Thymus (tissue), 11 donors: ENCODE measurements around the gene DUSP1. TPM values are rescaled to one million over a fixed set of nuclear protein-coding genes. Genes with fewer than 3 reads are reported as not detected.

Experiments
- DNase-seq, 9 donors: peaks; one replicate each; pipeline ENCODE4 v3.0.0-alpha.2; 2013; ENCODE audit warnings: low spot score in 9 of 9, low read depth in 6 of 9, missing footprints in 1 of 9
- H3K27ac ChIP-seq, 2 donors: one replicate each; pipeline ENCODE4 v1.5.1; 2013; ENCODE audit warnings: control low read depth in 1 of 2, low read depth in 1 of 2, low read length in 1 of 2, mild to moderate bottlenecking in 1 of 2, moderate library complexity in 1 of 2
- H3K27me3 ChIP-seq, 2 donors: one replicate each; pipeline ENCODE4 v1.5.1; 2013; ENCODE audit warnings: low read length in 1 of 2; ENCODE audit not compliant: control insufficient read depth in 2 of 2, insufficient read depth in 1 of 2
- H3K36me3 ChIP-seq, 2 donors: one replicate each; pipeline ENCODE4 v1.5.1; 2013; ENCODE audit warnings: low read length in 1 of 2, mild to moderate bottlenecking in 1 of 2, moderate library complexity in 1 of 2; ENCODE audit not compliant: control insufficient read depth in 2 of 2, insufficient read depth in 2 of 2
- H3K4me1 ChIP-seq, 2 donors: one replicate each; pipeline ENCODE4 v1.5.1; 2013; ENCODE audit warnings: low read length in 2 of 2; ENCODE audit not compliant: control insufficient read depth in 2 of 2, insufficient read depth in 2 of 2
- H3K4me3 ChIP-seq, 2 donors: one replicate each; pipeline ENCODE4 v1.5.1; 2013; ENCODE audit warnings: low read length in 2 of 2, control low read depth in 1 of 2, mild to moderate bottlenecking in 1 of 2
- H3K9me3 ChIP-seq, 2 donors: one replicate each; pipeline ENCODE4 v1.5.1; 2013; ENCODE audit warnings: low read length in 1 of 2, mild to moderate bottlenecking in 1 of 2; ENCODE audit not compliant: control insufficient read depth in 2 of 2, insufficient read depth in 1 of 2
- WGBS: extraction: QIAGEN DNeasy Blood & Tissue Kit; methylation state at CpG from one replicate; pipeline ENCODE4 v1.1.7; 2013; 5-methylcytosine and 5-hydroxymethylcytosine counted together
- polyA plus RNA-seq: library from polyadenylated mRNA; stranded (reverse); fragments of 200-250 nt; gene quantifications from one replicate; pipeline ENCODE4 v1.2.3, GENCODE V29; 2013
- total RNA-seq: library from RNA; stranded (reverse); fragments of 120-200 nt; gene quantifications from one replicate; pipeline ENCODE4 v1.2.4, GENCODE V29; 2013
- donor health status: healthy.

The DUSP1 gene
- total and polyA plus RNA-seq, 2 donors = 54.1 to 272 TPM

DNA sequence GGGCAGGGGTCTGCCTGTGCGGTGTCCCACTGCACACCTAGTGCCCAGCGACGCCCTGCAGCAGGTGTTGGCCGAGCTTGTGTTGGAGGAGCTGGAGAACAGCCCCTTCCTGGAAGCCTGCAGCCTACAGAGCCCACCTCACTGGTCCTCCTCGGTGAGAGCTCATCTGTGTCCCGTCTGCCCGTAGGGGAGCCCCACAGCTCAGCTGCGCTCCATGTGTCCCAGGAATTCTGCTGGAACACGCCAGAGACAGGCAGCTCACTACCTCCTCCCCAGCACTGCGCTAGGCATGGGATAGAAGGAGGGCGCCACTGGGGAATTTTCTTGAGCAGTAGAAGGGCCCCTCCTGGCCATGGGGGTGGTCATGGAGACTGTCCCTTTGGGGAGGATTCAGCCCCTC lies 44.0 kb downstream of the DUSP1 start:
- WGBS = 97% methylated on average over 11 of the region's 11 CpGs
- no peaks in the 10 kb centered on the region for H3K9me3 ChIP-seq
- no peak for DNase-seq

DNA sequence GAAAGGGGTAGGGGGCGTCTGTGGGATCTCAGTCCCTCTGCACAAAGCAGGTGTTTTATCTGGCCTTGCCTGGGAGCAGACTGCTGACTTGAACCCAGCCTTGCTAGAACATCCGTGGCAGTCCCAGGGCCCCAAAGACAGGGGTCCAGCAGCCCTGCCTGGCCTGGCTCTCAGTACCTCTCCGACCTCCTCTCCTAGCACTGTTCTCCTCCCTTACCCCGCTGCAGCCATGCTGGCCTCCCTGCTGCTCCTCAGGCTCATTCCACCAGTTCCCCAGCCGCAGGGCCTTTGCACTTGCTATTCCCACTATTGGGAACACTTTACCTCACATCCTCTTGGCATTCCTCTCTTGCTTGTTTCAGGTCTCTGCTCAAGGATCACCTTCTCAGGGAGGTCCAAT lies 45.2 kb downstream of the DUSP1 start:
- Histone ChIP-seq H3K4me1 (peaks cover 0 to 16% of the 10 kb centered on the region in 2 donors), H3K36me3 (no peaks in the 10 kb centered on the region), H3K27me3 (no peaks in the 10 kb centered on the region), H3K27ac (no peak overlapping the region), H3K9me3 (no peaks in the 10 kb centered on the region), H3K4me3 (no peak overlapping the region)
- WGBS = 95% methylated on average over 5 of the region's 5 CpGs
- DNase-seq = no peak

More for the DNA sequence above, 44.0 kb downstream of the DUSP1 start:
- H3K4me3 ChIP-seq = no peak overlapping the region
- H3K4me1 ChIP-seq = peaks cover 0 to 8% of the 10 kb centered on the region in 2 donors
- no peaks in the 10 kb centered on the region for H3K36me3 ChIP-seq
- no peaks in the 10 kb centered on the region for H3K27me3 ChIP-seq
- no peak overlapping the region for H3K27ac ChIP-seq

- Histone ChIP-seq H3K9me3 (no peaks in the 10 kb centered on the region), H3K27ac (no peak overlapping the region), H3K36me3 (no peaks in the 10 kb centered on the region), H3K4me3 (no peak overlapping the region), H3K4me1 (peaks cover 0 to 16% of the 10 kb centered on the region in 2 donors), H3K27me3 (no peaks in the 10 kb centered on the region)
- 98% methylated on average over 10 of the region's 10 CpGs for WGBS
- no peak for DNase-seq
These were observed 45.7 kb downstream of the DUSP1 start for GRCh38 chr5:172725273-172725672.

DNA sequence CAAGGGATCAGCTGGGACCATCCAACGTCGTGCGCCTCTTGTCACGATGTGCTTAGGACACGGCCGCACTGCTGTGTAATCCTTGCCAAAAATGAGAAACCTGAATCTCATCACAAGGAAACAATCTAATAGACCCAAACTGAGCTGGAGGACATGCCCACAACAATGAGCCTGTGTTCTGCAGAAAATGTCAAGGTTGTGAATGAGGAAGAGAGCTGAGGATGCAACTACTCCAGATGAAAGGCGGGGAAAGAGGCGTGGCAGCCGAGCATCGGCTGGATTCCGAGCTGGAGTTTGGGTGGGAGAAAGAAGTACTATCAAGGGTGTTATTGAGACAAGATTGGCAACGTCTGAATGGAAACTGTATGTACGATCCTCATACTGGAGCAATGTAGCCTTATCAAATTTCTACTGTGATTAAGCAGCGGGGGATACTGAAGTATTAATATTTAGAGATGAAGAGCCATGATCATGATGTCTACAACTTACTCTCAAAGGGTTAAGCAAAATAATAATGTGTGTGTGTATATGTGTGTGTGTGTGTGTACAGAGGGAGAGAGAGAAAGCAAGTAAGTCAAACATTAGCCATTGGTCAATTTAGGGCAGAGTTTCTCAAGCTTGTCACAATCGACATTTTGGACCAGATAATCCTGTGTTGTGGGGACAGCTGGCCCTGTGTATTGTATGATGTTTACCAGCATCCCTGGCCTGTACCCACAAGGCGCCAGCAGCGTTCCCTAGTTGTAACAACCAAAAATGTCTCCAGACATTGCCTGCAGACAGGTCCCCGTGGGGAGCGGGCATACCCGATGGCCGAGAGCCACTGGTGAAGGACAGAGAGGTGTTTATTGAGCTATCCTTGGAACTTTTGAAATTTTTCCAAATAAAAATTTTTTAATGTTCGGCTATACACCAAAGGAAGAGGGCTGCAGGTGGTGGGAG lies 46.5 kb downstream of the DUSP1 start:
- no peak for DNase-seq
- Histone ChIP-seq H3K36me3 (no peaks in the 10 kb centered on the region), H3K9me3 (no peaks in the 10 kb centered on the region), H3K4me3 (no peak overlapping the region), H3K27me3 (no peaks in the 10 kb centered on the region), H3K27ac (no peak overlapping the region), H3K4me1 (peaks cover 0 to 16% of the 10 kb centered on the region in 2 donors)
- WGBS = 85% methylated on average over 22 of the region's 22 CpGs

- Histone ChIP-seq H3K36me3 (no peaks in the 10 kb centered on the region), H3K4me3 (no peak overlapping the region), H3K9me3 (no peaks in the 10 kb centered on the region), H3K27ac (no peak overlapping the region), H3K27me3 (no peaks in the 10 kb centered on the region), H3K4me1 (peaks cover 0 to 16% of the 10 kb centered on the region in 2 donors)
- WGBS = 77% methylated on average over 2 of the region's 2 CpGs
- DNase-seq = no peak
These were observed 47.5 kb downstream of the DUSP1 start for GRCh38 chr5:172723508-172723907.

GRCh38 chr5:172722327-172722815 lies 48.6 kb downstream of the DUSP1 start:
- peaks cover 0 to 16% of the 10 kb centered on the region in 2 donors for H3K4me1 ChIP-seq
- peak overlapping the region in 1 of 2 donors; percentile 22 for H3K27ac ChIP-seq
- H3K36me3 ChIP-seq = no peaks in the 10 kb centered on the region
- H3K9me3 ChIP-seq = no peaks in the 10 kb centered on the region
- 85% methylated on average over 12 of the region's 12 CpGs for WGBS
- H3K27me3 ChIP-seq = peaks cover 0 to 6% of the 10 kb centered on the region in 2 donors
- peak in 2 of 9 donors; percentile 33 to 40 for DNase-seq
- H3K4me3 ChIP-seq = no peak overlapping the region

DNA sequence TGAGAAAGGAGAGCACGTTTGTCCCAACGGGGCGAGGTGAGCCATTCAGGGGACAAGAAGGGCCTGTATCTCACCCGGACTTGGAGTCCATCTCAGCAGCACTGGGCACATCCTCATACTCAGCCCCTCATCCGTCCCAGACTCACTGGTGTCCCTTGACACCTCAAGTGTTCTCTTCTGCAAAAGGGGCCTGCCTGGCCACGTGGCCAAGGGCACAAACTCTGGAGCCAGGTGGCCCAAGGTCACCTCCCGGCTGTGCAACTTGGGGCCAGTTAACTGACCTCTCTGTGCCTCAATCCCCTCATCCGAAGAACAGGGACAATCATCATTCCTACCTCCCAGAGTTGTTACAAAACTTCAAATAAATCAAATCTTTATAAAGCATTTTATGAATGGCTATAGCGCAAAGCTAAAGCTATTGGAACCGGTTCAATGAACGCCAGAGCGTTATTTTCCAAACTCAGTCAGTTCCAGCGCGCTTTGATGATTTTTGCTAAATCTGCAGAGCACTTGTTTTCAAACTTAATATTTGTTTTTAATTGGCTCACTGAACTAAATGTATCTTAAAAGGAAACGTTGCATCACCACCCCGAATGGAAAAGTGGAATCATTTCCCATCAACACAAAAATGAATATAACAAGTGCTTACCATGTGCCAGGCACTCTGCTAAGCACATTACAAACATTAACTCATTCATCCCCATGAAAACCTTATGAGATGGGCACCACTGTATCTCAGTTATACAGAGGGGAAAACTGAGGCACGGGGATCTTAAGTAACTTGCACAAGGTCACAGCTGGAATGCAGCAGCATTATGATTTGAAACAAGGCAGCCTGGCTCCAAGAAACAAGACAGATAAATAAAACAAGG lies 49.3 kb downstream of the DUSP1 start:
- no peak overlapping the region for H3K4me3 ChIP-seq
- H3K4me1 ChIP-seq = peaks cover 0 to 21% of the 10 kb centered on the region in 2 donors
- H3K27me3 ChIP-seq = peaks cover 0 to 12% of the 10 kb centered on the region in 2 donors
- no peaks in the 10 kb centered on the region for H3K36me3 ChIP-seq
- DNase-seq = no peak
- peak overlapping the region in 1 of 2 donors; percentile 22 for H3K27ac ChIP-seq
- H3K9me3 ChIP-seq = no peaks in the 10 kb centered on the region
- WGBS = 88% methylated on average over 17 of the region's 17 CpGs

DNA sequence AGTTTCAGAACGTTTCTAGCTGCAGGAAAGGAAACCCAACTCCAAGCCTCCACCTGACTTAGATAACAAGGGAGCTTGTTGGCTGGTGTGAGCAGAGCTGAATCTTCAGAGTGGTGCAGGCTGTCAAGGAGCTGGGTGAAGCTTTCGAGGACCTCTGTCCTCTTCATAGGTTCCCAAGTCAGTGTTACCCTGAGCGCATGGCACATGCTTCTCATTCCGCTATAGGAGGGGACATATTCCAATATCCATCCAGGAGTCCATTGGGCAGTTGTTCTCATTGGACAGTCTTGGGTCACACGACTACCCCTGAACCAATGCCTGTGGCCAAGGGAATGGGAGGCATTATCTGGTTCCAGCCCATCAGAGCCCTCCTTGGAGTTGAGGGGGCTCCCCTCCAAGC lies 50.3 kb downstream of the DUSP1 start:
- H3K27ac ChIP-seq = no peak overlapping the region
- DNase-seq = no peak
- no peaks in the 10 kb centered on the region for H3K36me3 ChIP-seq
- peaks cover 0 to 24% of the 10 kb centered on the region in 2 donors for H3K4me1 ChIP-seq
- no peak overlapping the region for H3K4me3 ChIP-seq
- H3K27me3 ChIP-seq = peaks cover 0 to 12% of the 10 kb centered on the region in 2 donors
- no peaks in the 10 kb centered on the region for H3K9me3 ChIP-seq
- 83% methylated on average over 5 of the region's 5 CpGs for WGBS
